ENCODE measurements around the gene WDCP. TPM values are rescaled to one million over a fixed set of nuclear protein-coding genes. Genes with fewer than 3 reads are reported as not detected.
A peak's percentile ranks its signal among the peaks of the same experiment; 100 is the strongest.

The WDCP gene
- total RNA-seq, 1 donor, result 9.3 TPM

DNA sequence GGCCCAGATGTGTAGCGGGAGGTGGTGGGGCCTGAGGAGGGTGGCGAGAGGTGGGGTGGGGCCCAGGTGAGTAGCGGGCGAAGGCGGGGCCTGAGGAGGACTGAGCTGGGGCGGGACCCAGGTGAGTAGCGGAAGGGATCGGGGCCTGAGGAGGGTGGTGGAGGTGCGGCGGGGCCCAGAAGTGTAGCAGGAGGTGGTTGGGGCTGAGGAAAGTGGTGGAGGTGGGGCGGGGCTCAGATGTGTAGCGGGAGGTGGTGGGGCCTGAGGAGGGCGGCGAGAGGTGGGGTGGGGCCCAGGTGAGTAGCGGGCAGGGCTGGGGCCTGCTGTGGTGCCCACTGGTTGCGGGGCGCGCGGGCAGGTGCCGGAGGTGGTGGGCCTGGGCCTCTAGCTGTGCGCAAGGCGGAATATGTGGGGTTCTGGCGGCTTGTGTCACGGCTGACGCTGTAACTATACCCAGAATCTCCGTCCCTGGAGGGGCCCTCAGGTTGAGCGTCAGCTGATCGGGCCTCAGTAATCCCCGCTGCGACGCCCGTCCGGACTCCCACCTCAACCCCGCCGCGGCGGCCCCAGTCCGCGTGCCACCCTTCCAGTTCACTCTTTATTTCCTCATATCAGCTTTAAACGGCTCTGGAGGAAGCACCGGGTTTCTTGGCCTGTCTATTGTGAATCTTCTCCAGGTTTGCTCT is 29.8 kb upstream of the WDCP start:
- TF ChIP-seq, protein P1, sequence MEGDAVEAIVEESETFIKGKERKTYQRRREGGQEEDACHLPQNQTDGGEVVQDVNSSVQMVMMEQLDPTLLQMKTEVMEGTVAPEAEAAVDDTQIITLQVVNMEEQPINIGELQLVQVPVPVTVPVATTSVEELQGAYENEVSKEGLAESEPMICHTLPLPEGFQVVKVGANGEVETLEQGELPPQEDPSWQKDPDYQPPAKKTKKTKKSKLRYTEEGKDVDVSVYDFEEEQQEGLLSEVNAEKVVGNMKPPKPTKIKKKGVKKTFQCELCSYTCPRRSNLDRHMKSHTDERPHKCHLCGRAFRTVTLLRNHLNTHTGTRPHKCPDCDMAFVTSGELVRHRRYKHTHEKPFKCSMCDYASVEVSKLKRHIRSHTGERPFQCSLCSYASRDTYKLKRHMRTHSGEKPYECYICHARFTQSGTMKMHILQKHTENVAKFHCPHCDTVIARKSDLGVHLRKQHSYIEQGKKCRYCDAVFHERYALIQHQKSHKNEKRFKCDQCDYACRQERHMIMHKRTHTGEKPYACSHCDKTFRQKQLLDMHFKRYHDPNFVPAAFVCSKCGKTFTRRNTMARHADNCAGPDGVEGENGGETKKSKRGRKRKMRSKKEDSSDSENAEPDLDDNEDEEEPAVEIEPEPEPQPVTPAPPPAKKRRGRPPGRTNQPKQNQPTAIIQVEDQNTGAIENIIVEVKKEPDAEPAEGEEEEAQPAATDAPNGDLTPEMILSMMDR (IDR thresholded peaks at IDR 0.05; ENCODE audit: insufficient read depth, low read length), result no peak
- peak overlapping the region; percentile 99 for H3K4me3 ChIP-seq (ENCODE audit: low read depth, low read length)
- peak; percentile 15 for DNase-seq (ENCODE audit: low read depth)

DNA sequence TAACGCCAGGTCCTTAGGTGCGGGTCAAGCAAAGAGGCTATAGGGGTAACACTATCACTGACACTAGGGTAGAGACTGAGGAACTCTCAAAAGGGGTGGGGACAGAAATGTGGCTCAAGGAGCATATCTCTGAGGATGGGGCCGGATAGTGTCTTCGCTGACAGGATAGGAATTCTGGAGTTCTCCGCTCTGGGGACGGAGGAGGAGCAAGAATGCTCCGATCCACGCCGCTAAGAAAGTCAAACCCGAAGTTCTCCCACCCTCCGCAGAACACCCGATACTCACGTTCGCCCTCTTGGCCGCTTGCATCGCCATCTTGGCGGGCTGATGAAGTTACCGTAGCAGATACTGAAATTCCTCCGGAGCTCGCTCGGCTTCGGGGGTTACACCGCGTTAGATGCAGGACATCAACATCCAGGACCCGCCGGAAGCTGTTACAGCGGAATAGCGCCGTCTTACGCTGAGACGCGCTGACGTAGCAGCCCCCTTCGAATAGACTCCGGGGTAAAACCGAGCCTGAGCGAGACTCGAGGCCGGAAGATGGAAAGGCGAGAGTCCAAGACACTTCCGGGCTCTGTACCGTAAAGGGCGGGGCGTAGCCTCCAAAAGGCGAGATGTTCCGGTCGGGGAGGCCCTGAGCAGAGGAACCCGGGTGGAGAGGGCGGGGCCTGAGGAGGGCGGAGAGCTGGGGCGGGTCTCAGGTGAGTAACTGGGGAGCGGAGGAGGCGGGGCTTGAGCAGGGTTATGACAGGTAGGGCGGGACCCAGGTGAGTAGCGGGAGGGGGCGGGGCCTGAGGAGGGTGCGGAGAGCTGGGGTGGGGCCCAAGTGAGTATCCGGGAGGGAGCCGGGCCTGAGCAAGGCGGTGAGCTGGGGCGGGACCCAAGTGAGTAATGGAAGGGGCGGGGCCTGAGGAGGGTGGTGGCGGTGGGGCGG is 29.0 kb upstream of the WDCP start, which contains the start of gene SF3B6:
Gene SF3B6, minus strand, starts transcription at position 412 of the 934 bp plus-strand sequence. Its CDS starts 97 bp downstream, at position 315.
- DNase-seq (ENCODE audit: low read depth), result peak; percentile 98
- TF ChIP-seq, protein P1 (IDR thresholded peaks at IDR 0.05; ENCODE audit: insufficient read depth, low read length), result no peak
- peak within 1 kb of the TSS; percentile 99 for H3K4me3 ChIP-seq (ENCODE audit: low read depth, low read length)

DNA sequence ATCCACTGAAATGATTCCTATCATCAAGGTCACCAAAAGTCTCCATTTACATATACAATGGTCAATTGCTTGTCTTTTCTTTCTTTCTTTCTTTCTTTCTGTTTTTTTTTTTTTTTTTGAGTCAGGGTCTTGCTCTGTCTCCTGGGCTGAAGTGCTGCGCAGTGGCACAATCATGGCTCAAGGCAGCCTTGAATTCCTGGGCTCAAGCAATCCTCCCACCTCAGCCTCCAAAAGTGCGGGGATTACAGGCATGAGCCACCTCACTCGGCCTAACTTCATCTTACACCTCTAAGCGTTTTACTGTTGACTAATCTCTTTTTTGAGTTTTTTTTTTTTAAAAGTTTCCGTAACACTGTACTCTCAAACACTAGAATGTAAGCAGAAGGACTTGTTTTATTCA is 28.1 kb upstream of the WDCP start:
- TF ChIP-seq, protein P1 (IDR thresholded peaks at IDR 0.05; ENCODE audit: insufficient read depth, low read length), result no peak
- no peak for DNase-seq (ENCODE audit: low read depth)
- H3K4me3 ChIP-seq (ENCODE audit: low read depth, low read length), result peak overlapping the region; percentile 99

DNA sequence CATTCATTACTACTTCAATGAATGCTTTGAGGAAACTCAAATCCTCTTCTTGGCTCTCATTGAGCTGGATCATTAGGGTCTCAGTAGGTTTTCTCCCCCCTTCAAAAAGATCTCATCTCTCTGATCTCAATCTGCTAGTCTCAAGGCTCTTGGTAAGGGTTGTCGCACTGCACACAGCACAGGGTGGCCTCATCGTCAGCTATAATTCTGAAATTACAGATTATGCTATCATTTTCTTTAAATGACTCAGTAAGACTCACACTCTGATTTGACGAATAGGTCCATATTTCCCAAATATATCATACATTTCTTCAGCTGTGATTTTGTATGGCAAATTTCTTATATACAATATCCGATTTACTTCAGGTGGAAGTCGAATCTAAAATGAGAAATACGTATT is 26.6 kb upstream of the WDCP start:
- H3K4me3 ChIP-seq (ENCODE audit: low read depth, low read length), result no peak overlapping the region
- DNase-seq (ENCODE audit: low read depth), result no peak
- TF ChIP-seq, protein P1 (IDR thresholded peaks at IDR 0.05; ENCODE audit: insufficient read depth, low read length), result no peak

DNA sequence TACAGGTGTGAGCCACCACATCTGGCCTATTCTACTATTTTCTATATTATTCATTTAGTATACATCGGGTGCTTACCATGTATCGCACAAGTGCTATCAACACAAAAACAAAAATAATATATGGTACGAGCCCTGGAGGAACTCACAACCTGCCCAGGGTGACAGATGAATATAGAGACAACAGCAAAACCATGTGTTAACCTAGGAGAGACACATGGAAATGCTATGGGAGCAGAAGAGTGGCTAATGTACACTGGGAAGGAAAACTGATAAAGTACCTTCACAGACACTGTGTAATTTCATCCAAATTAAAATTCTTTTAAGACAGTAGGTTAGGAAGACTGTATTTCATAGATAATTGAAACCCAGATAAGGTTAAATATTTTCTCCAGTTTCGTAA is 25.1 kb upstream of the WDCP start:
- no peak overlapping the region for H3K4me3 ChIP-seq (ENCODE audit: low read depth, low read length)
- TF ChIP-seq, protein P1 (IDR thresholded peaks at IDR 0.05; ENCODE audit: insufficient read depth, low read length), result no peak
- DNase-seq (ENCODE audit: low read depth), result no peak

DNA sequence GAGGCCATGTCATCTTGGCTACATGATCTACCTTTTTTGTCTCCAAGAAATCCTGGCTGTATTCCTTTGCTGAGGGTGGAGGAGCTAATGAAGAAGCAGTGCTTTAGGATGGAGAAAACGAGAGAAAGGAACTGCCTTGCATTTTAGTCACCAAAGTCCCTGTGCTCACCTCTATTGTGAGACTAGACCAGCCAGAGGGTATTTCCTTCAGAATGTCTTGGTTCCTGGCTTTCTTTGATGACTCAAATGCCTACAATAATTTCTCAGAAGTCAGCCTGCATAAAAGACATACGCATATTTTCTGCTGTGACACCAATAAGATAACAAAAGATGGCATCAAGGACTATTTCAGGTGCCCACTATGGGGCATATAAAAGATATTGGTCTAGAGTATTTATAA is 18.1 kb upstream of the WDCP start:
- H3K4me3 ChIP-seq (ENCODE audit: low read depth, low read length), result no peak overlapping the region
- TF ChIP-seq, protein P1 (IDR thresholded peaks at IDR 0.05; ENCODE audit: insufficient read depth, low read length), result no peak
- DNase-seq (ENCODE audit: low read depth), result no peak
